Neuronal stem cell (in vitro differentiated cells): ENCODE measurements around the gene LRRC59.
"Not testable (repeated sequence)": the region's sequence is repeated elsewhere in the genome, so short reads cannot be mapped to it uniquely, and the experiment has no call there.

Experiments used
- DNase-seq: peaks from one replicate; pipeline ENCODE4 v3.0.0-alpha.2; 2013; ENCODE audit warnings: low spot score
- H2AFZ ChIP-seq: one replicate; pipeline ENCODE4 v1.6.1; 2013; ENCODE audit warnings: mild to moderate bottlenecking, low read length, inconsistent platforms
- H2AK5ac ChIP-seq: 2 replicates; pipeline ENCODE4 v1.6.1; 2013; ENCODE audit warnings: low read depth, mild to moderate bottlenecking, inconsistent platforms, low read length, moderate library complexity, mixed read lengths
- H2BK120ac ChIP-seq: 2 replicates; pipeline ENCODE4 v1.6.1; 2013; ENCODE audit warnings: low read depth, mild to moderate bottlenecking, inconsistent platforms, low read length, moderate library complexity, mixed read lengths
- H2BK12ac ChIP-seq: one replicate; pipeline ENCODE4 v1.6.1; 2013; ENCODE audit warnings: low read length, inconsistent platforms
- H2BK15ac ChIP-seq: 2 replicates; pipeline ENCODE4 v1.6.1; 2013; ENCODE audit warnings: mild to moderate bottlenecking, low read length, inconsistent platforms, mixed read lengths
- H2BK5ac ChIP-seq: one replicate; pipeline ENCODE4 v1.6.1; 2013; ENCODE audit warnings: inconsistent platforms, mild to moderate bottlenecking, low read length, moderate library complexity
- H3K14ac ChIP-seq: one replicate; pipeline ENCODE4 v1.6.1; 2013; ENCODE audit warnings: low read length, inconsistent platforms
- H3K18ac ChIP-seq: 2 replicates; pipeline ENCODE4 v1.6.1; 2013; ENCODE audit warnings: low read length, inconsistent platforms
- H3K23ac ChIP-seq: 2 replicates; pipeline ENCODE4 v1.6.1; 2013; ENCODE audit warnings: low read depth, mild to moderate bottlenecking, mixed read lengths, low read length, inconsistent platforms; ENCODE audit not compliant: poor library complexity
- H3K27ac ChIP-seq: replicated peaks from 3 replicates; pipeline ENCODE4 v1.5.1; 2013; ENCODE audit warnings: low read length, inconsistent platforms
- H3K27me3 ChIP-seq, 3 experiments: 2 replicates each; pipeline ENCODE4 v1.6.1; 2013; ENCODE audit warnings: low read length in 3 of 3, mild to moderate bottlenecking in 2 of 3, inconsistent platforms in 1 of 3, low read depth in 1 of 3, mixed read lengths in 1 of 3, moderate library complexity in 1 of 3; ENCODE audit not compliant: control insufficient read depth in 3 of 3, insufficient read depth in 3 of 3
- H3K36me3 ChIP-seq, 2 donors: replicated peaks in 1 of 2; 2 replicates each; pipeline ENCODE4 v1.6.1; 2013; ENCODE audit warnings: low read length in 2 of 2; ENCODE audit not compliant: control insufficient read depth in 2 of 2, insufficient read depth in 2 of 2
- H3K4ac ChIP-seq: 2 replicates; pipeline ENCODE4 v1.6.1; 2013; ENCODE audit warnings: inconsistent platforms, mild to moderate bottlenecking, low read length, moderate library complexity
- H3K4me1 ChIP-seq, 2 donors: 1 replicate in 1 of 2; 2 replicates in 1 of 2; pipeline ENCODE4 v1.6.1; 2013; ENCODE audit warnings: low read length in 2 of 2, low read depth in 1 of 2; ENCODE audit not compliant: control insufficient read depth in 2 of 2, insufficient read depth in 1 of 2
- H3K4me2 ChIP-seq: one replicate; pipeline ENCODE4 v1.6.1; 2013; ENCODE audit warnings: mild to moderate bottlenecking, low read length, inconsistent platforms; ENCODE audit not compliant: insufficient read depth, poor library complexity, severe bottlenecking
- H3K4me3 ChIP-seq, 2 donors: 2 replicates each; pipeline ENCODE4 v1.5.1; 2013; ENCODE audit warnings: low read length in 2 of 2, mild to moderate bottlenecking in 2 of 2, inconsistent platforms in 1 of 2, moderate library complexity in 1 of 2
- H3K79me1 ChIP-seq: one replicate; pipeline ENCODE4 v1.6.1; 2013; ENCODE audit warnings: low read depth, mild to moderate bottlenecking, inconsistent platforms, low read length, moderate library complexity
- H3K9ac ChIP-seq: one replicate; pipeline ENCODE4 v1.6.1; 2013; ENCODE audit warnings: mild to moderate bottlenecking, low read depth, low read length, inconsistent platforms; ENCODE audit not compliant: poor library complexity
- H3K9me3 ChIP-seq, 2 donors: replicated peaks in 1 of 2; 2 replicates each; pipeline versions ENCODE3 to v1.6.1; 2013; ENCODE audit warnings: low read length in 2 of 2, mild to moderate bottlenecking in 2 of 2, inconsistent platforms in 1 of 2, low read depth in 1 of 2, mixed read lengths in 1 of 2, moderate library complexity in 1 of 2; ENCODE audit not compliant: control insufficient read depth in 2 of 2, insufficient read depth in 1 of 2
- H4K8ac ChIP-seq: one replicate; pipeline ENCODE4 v1.6.1; 2013; ENCODE audit warnings: low read depth, mild to moderate bottlenecking, inconsistent platforms, low read length, moderate library complexity
- H4K91ac ChIP-seq: one replicate; pipeline ENCODE4 v1.6.1; 2013; ENCODE audit warnings: low read length, low read depth, mild to moderate bottlenecking, inconsistent platforms; ENCODE audit not compliant: poor library complexity
- WGBS, 2 donors: extraction: QIAGEN DNeasy Blood & Tissue Kit; methylation state at CpG; one replicate each; pipeline ENCODE4 v1.1.7; 2013; ENCODE audit warnings: missing lambda C conversion rate in 2 of 2, mixed read lengths in 1 of 2; ENCODE audit not compliant: insufficient read length in 2 of 2, insufficient replicate concordance in 1 of 2; ENCODE audit errors: extremely low coverage in 2 of 2; 5-methylcytosine and 5-hydroxymethylcytosine counted together

The LRRC59 gene

GRCh38 chr17:50419577-50419976 lies 22.3 kb upstream of the LRRC59 start:
- peaks cover 0 to 14% (median 0%) of the 10 kb centered on the region in 3 experiments for H3K27me3 ChIP-seq
- not testable (repeated sequence) for H3K27ac ChIP-seq, H2BK15ac ChIP-seq, H3K18ac ChIP-seq, H2AK5ac ChIP-seq, H3K9me3 ChIP-seq, H3K14ac ChIP-seq, H2AFZ ChIP-seq, H2BK5ac ChIP-seq, H3K4ac ChIP-seq, H3K4me3 ChIP-seq, H4K91ac ChIP-seq, H3K23ac ChIP-seq, H2BK12ac ChIP-seq, H3K4me1 ChIP-seq, H3K9ac ChIP-seq, H4K8ac ChIP-seq, H3K36me3 ChIP-seq, DNase-seq, H3K4me2 ChIP-seq, H3K79me1 ChIP-seq, H2BK120ac ChIP-seq
- WGBS, 2 donors, result no CpG with 5 or more reads among the region's 10 CpGs

- Histone ChIP-seq H3K36me3 (no peaks in the 10 kb centered on the region), H3K4me3 (no peak overlapping the region), H3K9me3 (peaks cover 0 to 5% of the 10 kb centered on the region in 2 donors), H3K4me2 (no peak overlapping the region), H3K79me1 (no peaks in the 10 kb centered on the region), H3K23ac (no peak overlapping the region), H3K27me3 (peaks cover 0 to 27% (median 0%) of the 10 kb centered on the region in 3 experiments), H4K91ac (no peak overlapping the region), H2BK5ac (no peak overlapping the region), H3K27ac (no peak overlapping the region), H3K14ac (no peak overlapping the region), H2AFZ (no peak overlapping the region), H2BK12ac (no peak overlapping the region), H3K4me1 (no peaks in the 10 kb centered on the region), H4K8ac (no peak overlapping the region), H3K9ac (no peak overlapping the region), H3K4ac (no peak overlapping the region), H3K18ac (no peak overlapping the region), H2BK120ac (no peak overlapping the region), H2BK15ac (no peak overlapping the region), H2AK5ac (no peak overlapping the region)
- no peak for DNase-seq
- WGBS, 2 donors, result no CpG with 5 or more reads among the region's 3 CpGs
These were observed 17.5 kb upstream of the LRRC59 start for GRCh38 chr17:50414808-50415207.

GRCh38 chr17:50412188-50412732 lies 14.9 kb upstream of the LRRC59 start:
- no peak overlapping the region for H2BK120ac ChIP-seq
- H4K8ac ChIP-seq, result no peak overlapping the region

GRCh38 chr17:50407921-50408320 lies 10.6 kb upstream of the LRRC59 start:
- H2BK12ac ChIP-seq, result no peak overlapping the region
- H3K18ac ChIP-seq, result no peak overlapping the region
- WGBS, 2 donors, result no CpG with 5 or more reads among the region's 4 CpGs
- H3K27me3 ChIP-seq, result peaks cover 0 to 36% (median 0%) of the 10 kb centered on the region in 3 experiments
- peaks cover 0 to 5% of the 10 kb centered on the region in 2 donors for H3K9me3 ChIP-seq
- no peak overlapping the region for H3K4me3 ChIP-seq
- H3K27ac ChIP-seq, result no peak overlapping the region
- no peak overlapping the region for H4K8ac ChIP-seq
- no peak overlapping the region for H2BK120ac ChIP-seq
- no peak overlapping the region for H2AK5ac ChIP-seq
- no peak overlapping the region for H2BK5ac ChIP-seq
- DNase-seq, result no peak
- H3K23ac ChIP-seq, result no peak overlapping the region
- H3K4ac ChIP-seq, result no peak overlapping the region
- H3K36me3 ChIP-seq, result no peaks in the 10 kb centered on the region
- no peak overlapping the region for H3K9ac ChIP-seq
- H4K91ac ChIP-seq, result no peak overlapping the region
- no peaks in the 10 kb centered on the region for H3K4me1 ChIP-seq
- H2BK15ac ChIP-seq, result no peak overlapping the region
- H3K79me1 ChIP-seq, result no peaks in the 10 kb centered on the region
- H2AFZ ChIP-seq, result no peak overlapping the region
- no peak overlapping the region for H3K14ac ChIP-seq
- no peak overlapping the region for H3K4me2 ChIP-seq

More at GRCh38 chr17:50412188-50412732, 14.9 kb upstream of the LRRC59 start:
- Histone ChIP-seq H3K36me3 (no peaks in the 10 kb centered on the region), H3K9me3 (peaks cover 0 to 5% of the 10 kb centered on the region in 2 donors), H2BK5ac (no peak overlapping the region), H3K4ac (no peak overlapping the region), H3K27ac (no peak overlapping the region), H2BK12ac (no peak overlapping the region), H3K14ac (no peak overlapping the region), H2AFZ (no peak overlapping the region), H3K18ac (no peak overlapping the region), H3K9ac (no peak overlapping the region), H3K23ac (no peak overlapping the region), H3K4me2 (no peak overlapping the region), H2BK15ac (no peak overlapping the region), H3K4me1 (no peaks in the 10 kb centered on the region), H4K91ac (no peak overlapping the region), H3K27me3 (peaks cover 0 to 32% (median 0%) of the 10 kb centered on the region in 3 experiments), H3K4me3 (no peak overlapping the region), H3K79me1 (no peaks in the 10 kb centered on the region), H2AK5ac (no peak overlapping the region)
- no CpG with 5 or more reads among the region's 4 CpGs for WGBS, 2 donors
- no peak for DNase-seq
